HG02840 (cell line): ENCODE measurements around the gene DDX25.
"Not testable (repeated sequence)": the region's sequence is repeated elsewhere in the genome, so short reads cannot be mapped to it uniquely, and the experiment has no call there.

Source experiments
- ATAC-seq: cut with Tn5 transposase; IDR thresholded peaks from one replicate; pipeline ENCODE4 v1.9.1; 2021; ENCODE audit warnings: mild to moderate bottlenecking, moderate library complexity, moderate number of reproducible peaks; ENCODE audit not compliant: unreplicated experiment, low FRiP score

Gene DDX25

GRCh38 chr11:125903711-125904659, at the start of gene DDX25:
Gene DDX25, plus strand, starts transcription at chr11:125904508. Its CDS starts 10 bp downstream, at chr11:125904518.
- ATAC-seq = no peak

DNA sequence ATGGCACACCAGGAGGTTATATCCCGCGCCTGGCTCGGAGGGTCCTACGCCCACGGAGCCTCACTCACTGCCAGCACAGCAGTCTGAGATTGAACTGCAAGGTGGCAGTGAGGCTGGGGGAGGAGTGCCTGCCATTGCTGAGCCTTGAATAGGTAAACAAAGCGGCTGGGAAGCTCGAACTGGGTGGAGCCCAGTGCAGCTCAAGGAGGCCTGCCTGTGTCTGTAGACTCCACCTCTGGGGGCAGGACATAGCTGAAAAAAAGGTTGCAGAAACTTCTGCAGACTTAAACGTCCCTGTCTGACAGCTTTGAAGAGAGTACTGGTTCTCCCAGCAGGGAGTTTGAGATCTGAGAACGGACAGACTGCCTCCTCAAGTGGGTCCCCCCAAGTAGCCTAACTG, 46.6 kb upstream of the DDX25 start:
- not testable (repeated sequence) for ATAC-seq

DNA sequence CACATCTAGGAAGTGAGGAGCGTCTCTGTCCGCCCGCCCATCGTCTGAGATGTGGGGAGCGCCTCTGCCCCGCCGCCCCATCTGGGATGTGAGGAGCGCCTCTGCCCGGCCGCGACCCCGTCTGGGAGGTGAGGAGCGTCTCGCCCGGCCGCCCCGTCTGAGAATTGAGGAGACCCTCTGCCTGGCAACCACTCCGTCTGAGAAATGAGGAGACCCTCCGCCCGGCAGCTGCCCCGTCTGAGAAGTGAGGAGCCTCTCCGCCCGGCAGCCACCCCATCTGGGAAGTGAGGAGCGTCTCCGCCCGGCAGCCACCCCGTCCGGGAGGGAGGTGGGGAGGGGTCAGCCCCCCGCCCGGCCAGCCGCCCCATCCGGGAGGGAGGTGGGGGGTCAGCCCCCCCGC, 41.5 kb upstream of the DDX25 start:
- ATAC-seq = not testable (repeated sequence)

DNA sequence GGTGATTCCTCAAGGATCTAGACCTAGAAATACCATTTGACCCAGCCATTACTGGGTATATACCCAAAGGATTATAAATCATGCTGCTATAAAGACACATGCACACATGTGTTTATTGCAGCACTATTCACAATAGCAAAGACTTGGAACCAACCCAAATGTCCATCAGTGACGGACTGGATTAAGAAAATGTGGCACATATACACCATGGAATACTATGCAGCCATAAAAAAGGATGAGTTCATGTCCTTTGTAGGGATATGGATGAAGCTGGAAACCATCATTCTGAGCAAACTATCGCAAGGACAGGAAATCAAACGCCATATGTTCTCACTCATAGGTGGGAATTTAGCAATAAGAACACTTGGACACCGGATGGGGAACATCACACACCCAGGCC, 39.0 kb upstream of the DDX25 start:
- ATAC-seq = not testable (repeated sequence)

DNA sequence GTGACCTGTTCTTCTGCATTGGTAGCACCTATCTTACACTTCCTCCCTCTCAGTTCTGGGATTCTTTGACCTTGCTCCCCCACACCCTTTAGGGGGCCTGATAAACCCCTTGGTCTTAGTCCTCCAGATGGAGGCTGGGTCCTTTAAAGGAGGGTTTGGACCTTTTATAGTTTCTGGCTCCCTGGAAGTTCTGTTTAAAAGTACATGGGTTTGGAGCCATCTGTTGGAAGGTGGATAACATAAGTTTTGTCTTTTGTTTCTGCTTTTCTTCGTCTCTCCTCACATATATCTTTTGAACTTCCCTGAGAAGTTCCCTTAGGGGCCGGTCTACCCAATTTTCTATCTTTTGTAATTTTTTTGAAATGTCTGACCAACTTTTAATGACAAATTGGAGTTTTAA, 34.8 kb upstream of the DDX25 start:
- ATAC-seq = no peak

DNA sequence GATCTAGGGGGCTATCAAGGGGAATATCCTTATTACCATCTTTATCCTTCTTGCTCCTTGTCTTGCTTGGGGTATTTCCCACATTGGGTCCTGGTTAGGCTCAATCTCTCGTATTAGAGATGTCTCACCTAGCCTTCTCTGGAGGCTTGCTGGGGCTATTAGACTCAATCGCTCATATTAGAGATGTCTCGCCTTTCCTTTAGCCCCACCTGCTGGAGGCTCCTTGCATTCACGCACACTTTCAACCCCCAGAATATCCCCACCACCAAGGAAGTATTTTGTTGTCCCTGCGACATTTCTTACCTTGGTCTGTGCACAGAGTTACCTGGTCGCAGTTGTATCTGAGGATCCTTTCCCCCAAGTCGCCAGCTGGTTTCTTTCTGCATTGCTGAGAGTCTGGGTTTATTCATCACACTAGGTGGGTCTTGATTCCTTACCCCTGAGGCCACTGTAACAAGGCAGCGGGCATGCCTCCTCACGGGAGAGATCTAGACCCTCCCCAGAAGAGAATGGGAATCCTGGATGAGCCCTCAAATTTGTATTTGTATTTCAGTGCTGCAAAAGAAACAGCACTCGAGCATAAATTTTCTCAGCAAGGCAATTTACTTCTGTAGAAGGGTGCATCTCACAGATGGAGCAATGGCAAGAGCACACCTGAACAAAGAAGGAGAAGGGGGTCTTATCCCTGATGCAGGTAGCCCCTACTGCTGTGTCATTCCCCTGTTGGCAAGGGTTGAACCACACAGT, 32.7 kb upstream of the DDX25 start:
- ATAC-seq = no peak

DNA sequence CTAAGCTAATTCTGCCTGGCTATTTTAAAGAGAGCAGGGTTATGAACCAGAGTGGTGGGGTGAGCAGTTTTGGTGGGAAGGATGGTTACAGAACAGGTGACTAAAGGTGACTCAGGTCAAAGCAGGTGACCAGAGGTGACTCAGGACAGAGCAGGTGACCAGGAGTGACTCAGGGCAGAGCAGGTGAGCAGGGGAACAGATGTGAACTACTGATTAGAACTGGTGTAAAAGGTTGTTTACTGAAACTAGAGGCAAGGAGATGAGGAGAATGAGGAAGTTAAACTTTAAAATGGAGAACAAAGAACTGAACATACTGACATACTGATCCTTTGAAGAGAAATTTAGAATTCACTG, 32.2 kb upstream of the DDX25 start:
- no peak for ATAC-seq

DNA sequence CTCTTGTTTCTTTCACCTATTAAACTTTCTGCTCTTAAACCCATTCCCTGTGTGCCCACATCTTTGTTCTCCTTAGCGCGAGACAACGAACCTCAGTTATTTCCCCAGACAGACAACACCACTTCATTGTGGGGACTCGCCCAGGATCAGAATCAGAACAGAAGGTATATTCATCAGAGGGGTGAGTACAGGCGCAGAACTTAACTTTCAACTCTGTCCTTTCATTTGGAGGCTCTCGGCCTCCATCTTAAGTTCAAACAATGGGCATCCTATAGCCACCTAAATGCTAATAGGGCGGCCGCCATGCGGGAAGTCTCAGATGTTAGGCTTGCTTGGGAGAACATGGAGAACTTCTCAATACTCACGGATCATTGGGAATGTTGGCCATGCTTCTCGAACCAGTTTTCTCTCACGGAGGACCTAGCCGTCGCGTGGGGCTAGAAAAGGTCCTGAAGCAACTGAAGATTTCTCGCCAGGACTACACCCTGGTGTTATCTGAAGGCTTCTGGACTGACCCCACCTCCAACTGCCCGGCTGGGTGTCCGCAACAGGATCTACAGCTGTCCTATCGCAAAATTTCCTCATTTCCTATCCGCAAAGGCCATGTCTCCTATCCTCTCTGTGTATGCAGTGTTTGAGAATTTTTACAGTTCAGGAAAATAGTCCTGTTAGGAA, 30.3 kb upstream of the DDX25 start:
- no peak for ATAC-seq

- no peak for ATAC-seq
These were observed 29.7 kb upstream of the DDX25 start for GRCh38 chr11:125874556-125875124.

DNA sequence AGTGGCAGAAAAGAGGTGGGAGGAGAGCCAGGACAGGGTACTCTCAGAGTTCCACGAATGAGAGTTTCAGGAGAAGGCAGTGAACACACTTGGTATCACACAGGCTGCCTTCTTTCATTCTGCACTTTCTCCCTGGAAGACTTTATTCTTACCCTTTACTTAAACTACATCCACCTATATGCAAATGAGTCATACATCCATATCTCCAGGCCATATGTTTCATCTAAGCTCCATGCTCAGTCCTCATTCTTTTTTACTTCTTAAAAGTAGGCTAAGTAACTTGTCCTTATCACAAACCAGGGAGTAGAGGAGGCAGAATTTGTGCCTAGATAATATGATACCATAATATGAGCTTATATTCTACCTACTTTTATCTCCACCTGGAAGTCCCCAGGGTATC, 23.0 kb upstream of the DDX25 start:
- no peak for ATAC-seq

GRCh38 chr11:125883375-125883774, 20.9 kb upstream of the DDX25 start:
- ATAC-seq = no peak

GRCh38 chr11:125886997-125887372, 17.3 kb upstream of the DDX25 start:
- ATAC-seq = peak; percentile 34

DNA sequence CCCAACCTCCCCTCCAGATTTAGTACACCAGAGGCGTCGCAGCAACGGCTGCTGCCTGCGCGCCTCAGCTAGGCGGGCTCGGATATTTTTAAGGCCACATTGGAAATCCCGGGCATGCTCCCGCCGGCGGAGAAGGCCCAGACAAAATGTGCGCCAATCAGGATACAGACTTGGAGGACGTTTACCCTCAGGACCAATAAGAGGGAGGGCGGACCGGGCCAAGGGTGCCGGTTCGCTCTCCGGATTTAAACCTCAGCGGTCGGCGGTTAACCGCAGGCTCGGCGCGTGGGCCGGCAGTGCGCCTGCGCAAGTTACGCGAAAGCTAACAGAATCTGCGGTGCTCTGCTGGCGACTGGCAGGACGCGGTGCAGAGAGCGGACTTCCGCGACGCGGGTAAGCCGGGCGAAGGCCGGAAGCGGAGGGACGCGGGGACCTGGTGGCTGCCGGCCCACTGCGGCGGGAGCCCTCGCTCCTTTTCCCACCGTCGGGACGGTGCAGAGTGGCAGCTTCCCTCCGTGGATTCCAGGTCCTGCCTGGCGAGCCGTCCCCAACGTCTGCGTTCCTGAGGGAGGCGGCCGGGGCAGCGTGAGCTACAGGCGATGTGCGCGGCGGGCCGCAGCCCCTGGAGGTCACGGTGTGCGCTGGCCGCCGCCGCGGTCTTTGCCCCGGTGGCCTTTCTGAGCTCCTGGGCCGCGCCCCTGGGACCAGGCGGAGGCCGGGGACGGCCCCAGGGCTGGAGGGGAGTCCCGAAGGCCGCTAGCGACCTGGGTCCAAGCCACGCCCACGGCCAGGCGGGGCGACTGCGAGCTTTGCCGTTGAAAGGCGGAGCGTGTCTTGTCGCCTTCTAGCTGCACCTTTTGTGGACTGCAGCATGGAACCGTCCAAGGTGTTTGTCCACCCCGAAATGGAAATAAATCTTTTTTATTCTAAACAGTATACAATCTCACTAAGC, 16.7 kb upstream of the DDX25 start, which contains the start of gene HYLS1:
Gene HYLS1, plus strand, starts transcription at position 296 of the 952 bp plus-strand sequence. CDS start 11,701 bp downstream, outside the sequence.
- peak; percentile 93 for ATAC-seq

GRCh38 chr11:125890447-125891100, 13.7 kb upstream of the DDX25 start:
- ATAC-seq = no peak

- ATAC-seq = no peak
These were observed 12.2 kb upstream of the DDX25 start for GRCh38 chr11:125892071-125892470.

- no peak for ATAC-seq
These were observed 11.3 kb upstream of the DDX25 start for GRCh38 chr11:125892994-125893393.

DNA sequence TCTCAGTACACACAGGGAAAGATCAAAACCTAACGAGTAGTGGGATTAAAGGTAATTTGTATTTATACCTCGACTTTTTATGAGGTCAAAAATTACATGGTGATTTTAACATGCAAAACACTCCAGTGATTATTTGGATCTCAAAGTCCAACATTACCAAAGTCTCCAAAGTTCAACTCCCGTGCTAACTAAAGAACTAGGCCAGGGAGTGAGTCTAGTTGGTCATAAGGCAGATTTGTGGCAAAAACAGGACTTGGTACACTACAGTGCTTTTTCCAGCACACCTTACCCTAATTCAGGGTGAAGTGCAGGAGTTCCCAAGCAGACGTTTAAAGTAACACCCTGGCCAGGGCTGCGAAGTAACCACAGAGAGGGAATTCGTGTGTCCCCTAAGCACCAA, 2.4 kb upstream of the DDX25 start:
- no peak for ATAC-seq

GRCh38 chr11:125902277-125902926, 1.9 kb upstream of the DDX25 start:
- no peak for ATAC-seq
